HFF-Myc (cell line): ENCODE measurements around the gene CARMIL1.

ENCODE experiments used
- DNase-seq: peaks from one replicate; pipeline ENCODE4 v3.0.0-alpha.2; 2011; ENCODE audit warnings: low read depth; ENCODE audit errors: extremely low read depth
- H3K4me3 ChIP-seq: replicated peaks from 2 replicates; pipeline ENCODE4 v1.5.1; 2011; ENCODE audit warnings: low read depth, mild to moderate bottlenecking, control low read depth, low read length
- CTCF ChIP-seq: IDR thresholded peaks from 2 replicates; pipeline ENCODE4 v1.5.1; 2012; ENCODE audit warnings: mild to moderate bottlenecking, low read depth, low read length, control low read depth; ENCODE audit errors: missing control alignments

Gene CARMIL1

GRCh38 chr6:25403150-25403549 lies 124.0 kb downstream of the CARMIL1 start:
- no peak for TF ChIP-seq CTCF
- no peak for DNase-seq
- H3K4me3 ChIP-seq, result no peak overlapping the region

GRCh38 chr6:25404091-25404490 lies 124.9 kb downstream of the CARMIL1 start:
- H3K4me3 ChIP-seq, result no peak overlapping the region
- DNase-seq, result no peak
- TF ChIP-seq CTCF, result no peak

- no peak for TF ChIP-seq CTCF
- H3K4me3 ChIP-seq, result no peak overlapping the region
- no peak for DNase-seq
Measured at GRCh38 chr6:25404693-25405169, 125.6 kb downstream of the CARMIL1 start.

GRCh38 chr6:25405442-25405841 lies 126.3 kb downstream of the CARMIL1 start:
- no peak overlapping the region for H3K4me3 ChIP-seq
- TF ChIP-seq CTCF, result no peak
- DNase-seq, result no peak

GRCh38 chr6:25407431-25407830 lies 128.3 kb downstream of the CARMIL1 start:
- no peak for DNase-seq
- H3K4me3 ChIP-seq, result no peak overlapping the region
- TF ChIP-seq CTCF, result no peak

- TF ChIP-seq CTCF, result no peak
- DNase-seq, result no peak
- H3K4me3 ChIP-seq, result no peak overlapping the region
Measured at GRCh38 chr6:25410102-25410501, 130.9 kb downstream of the CARMIL1 start.

GRCh38 chr6:25411316-25411950 lies 132.3 kb downstream of the CARMIL1 start:
- no peak for TF ChIP-seq CTCF
- DNase-seq, result no peak
- no peak overlapping the region for H3K4me3 ChIP-seq
